ENCODE measurements around the gene TNK1.

DNA sequence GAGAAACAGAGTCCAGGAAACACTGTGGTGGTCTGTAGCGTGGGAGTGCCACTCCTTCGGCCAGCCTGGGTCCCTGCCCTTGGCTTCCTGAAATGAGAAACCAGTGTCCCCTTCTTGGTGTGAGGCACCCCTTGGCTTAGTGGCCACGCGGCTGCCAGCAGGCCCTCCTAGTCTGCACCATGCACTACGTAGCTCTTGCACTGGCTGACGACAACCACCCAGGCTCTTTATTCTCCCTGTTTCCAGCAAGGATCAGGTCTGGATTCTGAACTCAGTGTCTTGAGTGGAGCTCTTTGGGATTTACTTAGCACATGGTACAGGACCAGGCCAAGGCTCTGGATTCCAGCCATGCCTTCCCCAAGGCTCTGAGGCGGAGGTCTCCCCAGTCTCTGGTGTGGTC, 46.7 kb downstream of the TNK1 start:
- TF ChIP-seq GATA2 (IDR thresholded peaks at IDR 0.05; ENCODE audit: low read depth, low read length) = no peak
- TF ChIP-seq GATA3 (IDR thresholded peaks at IDR 0.05; ENCODE audit: low read depth, low read length) = no peak

Data from SH-SY5Y (cell line).